Neural progenitor cell (in vitro differentiated cells): ENCODE results near the gene LRRC8D. TPM values are rescaled to one million over a fixed set of nuclear protein-coding genes. Genes with fewer than 3 reads are reported as not detected.

Experiments used
- DNase-seq: peaks from one replicate; pipeline ENCODE4 v3.0.0-alpha.2; 2016; ENCODE audit warnings: low spot score
- H2AFZ ChIP-seq: fragments of 200-600 bp; sonication (generic); replicated peaks from 2 replicates; pipeline ENCODE4 v1.6.1; 2016; ENCODE audit warnings: antibody characterized with exemption
- H3F3A ChIP-seq: fragments of 200-600 bp; sonication (generic); 2 replicates; pipeline ENCODE4 v1.6.1; 2016; ENCODE audit warnings: antibody characterized with exemption, low read depth
- H3K27ac ChIP-seq: fragments of 200-600 bp; sonication (generic); 2 replicates; pipeline ENCODE4 v1.5.1; 2016; ENCODE audit warnings: mild to moderate bottlenecking
- H3K27me3 ChIP-seq: fragments of 200-600 bp; sonication (generic); 2 replicates; pipeline ENCODE4 v1.6.1; 2016; ENCODE audit warnings: mild to moderate bottlenecking, moderate library complexity
- H3K36me3 ChIP-seq: fragments of 200-600 bp; sonication (generic); 2 replicates; pipeline ENCODE4 v1.5.1; 2016
- H3K4me1 ChIP-seq: fragments of 200-600 bp; sonication (generic); 2 replicates; pipeline ENCODE4 v1.6.1; 2016; ENCODE audit warnings: mixed run types
- H3K4me2 ChIP-seq: fragments of 200-600 bp; sonication (generic); 2 replicates; pipeline ENCODE4 v1.6.1; 2016
- H3K4me3 ChIP-seq: fragments of 200-600 bp; sonication (generic); 2 replicates; pipeline ENCODE4 v1.5.1; 2016
- H3K79me2 ChIP-seq: fragments of 200-600 bp; sonication (generic); 2 replicates; pipeline ENCODE4 v1.6.1; 2016; ENCODE audit warnings: low read depth
- H3K9ac ChIP-seq: fragments of 200-600 bp; sonication (generic); 2 replicates; pipeline ENCODE4 v1.6.1; 2016
- H3K9me3 ChIP-seq: fragments of 200-600 bp; sonication (generic); 2 replicates; pipeline ENCODE4 v1.5.1; 2016; ENCODE audit warnings: low read depth
- H4K20me1 ChIP-seq: fragments of 200-600 bp; sonication (generic); 2 replicates; pipeline ENCODE4 v1.6.1; 2016; ENCODE audit warnings: low read depth
- H3K27ac Mint-ChIP-seq: 3 replicates; pipeline ENCODE4 v1.8.0; 2021; ENCODE audit warnings: mixed read lengths
- H3K27me3 Mint-ChIP-seq: 2 replicates; pipeline ENCODE4 v1.8.0; 2022; ENCODE audit warnings: low read depth, mild to moderate bottlenecking, inconsistent platforms, moderate library complexity, mixed read lengths; ENCODE audit not compliant: insufficient read depth
- H3K36me3 Mint-ChIP-seq: 3 replicates; pipeline ENCODE4 v1.8.0; 2021; ENCODE audit warnings: mixed read lengths
- H3K4me1 Mint-ChIP-seq: 3 replicates; pipeline ENCODE4 v1.8.0; 2021; ENCODE audit warnings: mixed read lengths
- H3K4me3 Mint-ChIP-seq: 3 replicates; pipeline ENCODE4 v1.8.0; 2021; ENCODE audit warnings: mild to moderate bottlenecking, moderate library complexity, mixed read lengths
- H3K9me3 Mint-ChIP-seq: 3 replicates; pipeline ENCODE4 v1.8.0; 2020; ENCODE audit warnings: mixed read lengths
- EZH2 ChIP-seq: fragments of 200-600 bp; sonication (generic); IDR thresholded peaks from 2 replicates; pipeline ENCODE4 v1.6.1; 2017; ENCODE audit warnings: antibody characterized with exemption, mild to moderate bottlenecking, moderate library complexity
- EZH2phosphoT487 ChIP-seq: fragments of 200-600 bp; sonication (generic); IDR thresholded peaks from 2 replicates; pipeline ENCODE4 v1.6.1; 2017; ENCODE audit warnings: antibody characterized with exemption
- total RNA-seq: library from RNA; depleted of rRNA; stranded (reverse); fragments of >200 nt; gene quantifications from 2 replicates; pipeline ENCODE4 v1.2.3, GENCODE V29; 2015; ENCODE audit warnings: low replicate concordance
- TF ChIP-seq, protein P1 (sequence below): fragments of 200-600 bp; sonication (generic); IDR thresholded peaks from 2 replicates; pipeline ENCODE4 v1.5.1; 2017; ENCODE audit warnings: antibody characterized with exemption, mild to moderate bottlenecking

Gene LRRC8D
- total RNA-seq, 1 donor from 2014 or later = 55.7 TPM

DNA sequence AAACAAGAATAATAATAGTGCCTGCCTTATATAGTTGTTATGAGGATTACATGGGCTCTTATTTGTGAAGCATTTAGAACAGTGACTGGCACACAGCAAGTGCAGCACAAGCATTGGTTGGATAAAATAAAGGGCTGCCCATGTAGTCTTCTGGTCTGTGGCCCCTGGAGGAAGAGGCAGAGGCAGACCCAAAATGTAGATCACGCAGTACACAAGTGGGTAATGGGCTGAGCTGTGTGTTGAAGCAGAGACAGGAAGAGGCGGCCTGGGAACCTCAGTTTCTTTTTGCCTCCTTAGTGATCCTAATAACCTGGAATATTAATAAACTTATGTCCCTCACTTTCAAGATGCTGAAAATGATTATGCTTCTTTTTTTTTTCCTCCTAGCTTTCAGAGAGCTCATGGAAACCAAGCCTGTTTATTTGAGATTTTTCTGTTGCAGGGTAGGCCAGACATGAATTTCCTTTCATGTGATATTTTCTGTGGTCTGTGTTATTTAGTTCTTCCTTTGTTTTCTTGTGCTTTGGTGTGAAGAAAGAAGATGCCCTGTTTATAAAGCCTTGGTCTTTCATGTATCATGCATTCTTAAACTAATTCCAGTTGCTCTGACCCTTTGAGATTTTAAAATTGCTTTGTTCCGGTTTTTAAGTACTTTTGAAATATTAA, 42.5 kb downstream of the LRRC8D start:
- H3K36me3 Mint-ChIP-seq = peaks cover 15% of the 10 kb centered on the region
- H3K4me3 ChIP-seq = no peak overlapping the region
- no peaks in the 10 kb centered on the region for H3K36me3 ChIP-seq
- peaks cover 22% of the 10 kb centered on the region for H3K79me2 ChIP-seq
- H3K27me3 ChIP-seq = no peaks in the 10 kb centered on the region
- no peak for DNase-seq
- no peaks in the 10 kb centered on the region for H3K9me3 Mint-ChIP-seq
- H3K27me3 Mint-ChIP-seq = peaks cover 2% of the 10 kb centered on the region
- no peak overlapping the region for H3K27ac ChIP-seq
- peaks cover 24% of the 10 kb centered on the region for H3K4me1 Mint-ChIP-seq
- peaks cover 4% of the 10 kb centered on the region for H3F3A ChIP-seq
- TF ChIP-seq EZH2phosphoT487 (no peak), EZH2 (no peak)
- TF ChIP-seq, protein P1, sequence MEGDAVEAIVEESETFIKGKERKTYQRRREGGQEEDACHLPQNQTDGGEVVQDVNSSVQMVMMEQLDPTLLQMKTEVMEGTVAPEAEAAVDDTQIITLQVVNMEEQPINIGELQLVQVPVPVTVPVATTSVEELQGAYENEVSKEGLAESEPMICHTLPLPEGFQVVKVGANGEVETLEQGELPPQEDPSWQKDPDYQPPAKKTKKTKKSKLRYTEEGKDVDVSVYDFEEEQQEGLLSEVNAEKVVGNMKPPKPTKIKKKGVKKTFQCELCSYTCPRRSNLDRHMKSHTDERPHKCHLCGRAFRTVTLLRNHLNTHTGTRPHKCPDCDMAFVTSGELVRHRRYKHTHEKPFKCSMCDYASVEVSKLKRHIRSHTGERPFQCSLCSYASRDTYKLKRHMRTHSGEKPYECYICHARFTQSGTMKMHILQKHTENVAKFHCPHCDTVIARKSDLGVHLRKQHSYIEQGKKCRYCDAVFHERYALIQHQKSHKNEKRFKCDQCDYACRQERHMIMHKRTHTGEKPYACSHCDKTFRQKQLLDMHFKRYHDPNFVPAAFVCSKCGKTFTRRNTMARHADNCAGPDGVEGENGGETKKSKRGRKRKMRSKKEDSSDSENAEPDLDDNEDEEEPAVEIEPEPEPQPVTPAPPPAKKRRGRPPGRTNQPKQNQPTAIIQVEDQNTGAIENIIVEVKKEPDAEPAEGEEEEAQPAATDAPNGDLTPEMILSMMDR = no peak
- no peak overlapping the region for H3K4me3 Mint-ChIP-seq
- peaks cover 20% of the 10 kb centered on the region for H3K4me1 ChIP-seq
- peak overlapping the region; percentile 17 for H3K27ac Mint-ChIP-seq
- H3K9ac ChIP-seq = no peak overlapping the region
- H4K20me1 ChIP-seq = peaks cover 39% of the 10 kb centered on the region
- no peak overlapping the region for H2AFZ ChIP-seq
- H3K9me3 ChIP-seq = no peaks in the 10 kb centered on the region
- H3K4me2 ChIP-seq = no peak overlapping the region

DNA sequence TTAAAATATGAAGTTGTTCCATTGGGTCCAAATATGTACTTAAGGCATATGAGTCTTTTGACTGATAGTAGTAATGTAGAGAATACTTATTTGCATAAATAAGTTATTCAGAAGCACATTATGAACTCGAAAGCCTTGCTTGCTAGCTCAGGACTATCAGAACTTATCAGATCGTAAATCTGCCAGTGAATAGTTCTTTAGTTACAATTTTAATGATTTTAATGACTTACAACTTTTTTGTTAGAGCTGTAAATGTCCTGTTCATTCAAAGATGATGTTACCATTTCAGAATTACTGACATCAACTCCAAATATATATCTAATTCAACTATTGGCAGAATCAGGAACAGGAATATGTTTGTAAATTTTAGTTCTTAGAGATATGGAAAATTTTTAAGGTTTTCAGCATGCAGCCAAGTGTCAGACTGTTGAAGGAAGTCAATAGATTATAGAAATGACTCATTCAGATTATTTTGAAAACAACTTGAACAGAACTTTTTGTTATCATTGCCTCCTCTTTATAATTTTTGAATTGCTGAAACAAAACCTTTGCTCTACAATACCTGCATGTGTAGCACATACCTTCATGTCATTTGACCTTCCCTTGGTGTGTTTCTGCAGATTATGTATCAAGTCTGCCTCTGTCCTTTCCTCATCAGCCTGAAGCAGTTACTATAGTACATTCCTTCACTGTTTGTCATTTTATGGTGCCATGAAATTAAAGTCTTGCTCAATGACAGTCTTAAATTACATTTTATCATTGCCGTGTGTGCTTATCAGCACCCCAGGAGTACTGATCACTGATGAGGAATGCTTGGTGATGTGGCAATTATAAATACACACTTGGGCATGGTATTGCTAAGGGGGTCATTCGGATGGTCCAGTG, 44.9 kb downstream of the LRRC8D start:
- Mint-ChIP-seq H3K27me3 (peaks cover 2% of the 10 kb centered on the region), H3K36me3 (peaks cover 23% of the 10 kb centered on the region), H3K27ac (no peak overlapping the region), H3K9me3 (peaks cover 3% of the 10 kb centered on the region), H3K4me3 (no peak overlapping the region), H3K4me1 (peaks cover 24% of the 10 kb centered on the region)
- Histone ChIP-seq H4K20me1 (peaks cover 38% of the 10 kb centered on the region), H3K79me2 (peaks cover 26% of the 10 kb centered on the region), H3K4me3 (no peak overlapping the region), H3K27ac (no peak overlapping the region), H2AFZ (no peak overlapping the region), H3K27me3 (no peaks in the 10 kb centered on the region), H3K9me3 (no peaks in the 10 kb centered on the region), H3K4me2 (no peak overlapping the region), H3K36me3 (peaks cover 4% of the 10 kb centered on the region), H3F3A (peaks cover 4% of the 10 kb centered on the region), H3K4me1 (peaks cover 20% of the 10 kb centered on the region), H3K9ac (no peak overlapping the region)
- DNase-seq = no peak
- TF ChIP-seq EZH2 (no peak), EZH2phosphoT487 (no peak)
- TF ChIP-seq, protein P1 = no peak

DNA sequence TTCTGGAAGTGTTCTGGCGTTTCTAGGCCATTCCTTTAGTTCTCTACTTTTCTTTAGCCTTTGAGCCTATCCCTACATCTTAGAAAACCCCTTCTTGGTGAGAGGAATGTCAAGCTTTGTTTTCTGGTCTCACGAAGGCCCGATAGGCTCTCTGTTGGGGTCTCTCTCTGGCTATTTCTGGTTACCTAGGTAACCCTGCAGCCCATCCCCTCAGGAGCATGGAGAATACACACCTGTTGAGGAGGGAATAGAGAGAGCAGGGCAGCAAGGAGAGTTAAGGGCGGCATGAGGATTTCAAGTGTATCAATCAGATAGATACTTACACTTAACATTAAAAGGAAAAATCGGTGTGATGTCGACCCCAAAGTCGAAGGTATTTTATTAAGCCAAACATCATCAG, 45.7 kb downstream of the LRRC8D start:
- H3K9me3 ChIP-seq = no peaks in the 10 kb centered on the region
- no peak for TF ChIP-seq EZH2phosphoT487
- TF ChIP-seq, protein P1 = no peak
- TF ChIP-seq EZH2 = no peak
- H3K27ac ChIP-seq = no peak overlapping the region
- peaks cover 33% of the 10 kb centered on the region for H3K79me2 ChIP-seq
- peak; percentile 30 for DNase-seq
- no peak overlapping the region for H3K9ac ChIP-seq
- Mint-ChIP-seq H3K4me3 (no peak overlapping the region), H3K36me3 (peaks cover 27% of the 10 kb centered on the region), H3K27me3 (no peaks in the 10 kb centered on the region), H3K9me3 (peaks cover 3% of the 10 kb centered on the region), H3K27ac (no peak overlapping the region), H3K4me1 (peaks cover 24% of the 10 kb centered on the region)
- no peak overlapping the region for H3K4me3 ChIP-seq
- H3K4me2 ChIP-seq = no peak overlapping the region
- H2AFZ ChIP-seq = no peak overlapping the region
- H4K20me1 ChIP-seq = peaks cover 34% of the 10 kb centered on the region
- no peaks in the 10 kb centered on the region for H3K27me3 ChIP-seq
- H3K4me1 ChIP-seq = peaks cover 20% of the 10 kb centered on the region
- peaks cover 4% of the 10 kb centered on the region for H3K36me3 ChIP-seq
- peaks cover 4% of the 10 kb centered on the region for H3F3A ChIP-seq
